ENCODE results near the gene RBM23. TPM values are rescaled to one million over a fixed set of nuclear protein-coding genes. Genes with fewer than 3 reads are reported as not detected.

Gene RBM23
- total RNA-seq, 1 experiment from 2014 or later = 57.6 TPM

GRCh38 chr14:22898302-22899090 lies 20.5 kb downstream of the RBM23 start:
- intact Hi-C loops (cut with micrococcal nuclease) = no loop called here
- CTCF ChIA-PET = interaction anchor here (0.6 to 7.1 kb wide), 12 partner anchors 10 to 342 kb away, joined by 3 to 111 read pairs (median 10); partner anchors contain the start of genes LRP10 and REM2

GRCh38 chr14:22897357-22897756 lies 21.6 kb downstream of the RBM23 start:
- Mint-ChIP-seq H3K4me3 (ENCODE audit: unreplicated experiment) (no peak overlapping the region), H3K27me3 (ENCODE audit: insufficient read depth, unreplicated experiment) (no peaks in the 10 kb centered on the region), H3K4me1 (ENCODE audit: insufficient read depth, unreplicated experiment) (peaks cover 17% of the 10 kb centered on the region), H3K27ac (ENCODE audit: low read depth, unreplicated experiment) (no peak overlapping the region), H3K36me3 (ENCODE audit: insufficient read depth, unreplicated experiment) (peaks cover 34% of the 10 kb centered on the region), H3K9me3 (ENCODE audit: unreplicated experiment) (no peaks in the 10 kb centered on the region)
- intact Hi-C loops (cut with micrococcal nuclease) = no loop called here
- TF ChIP-seq CTCF (IDR thresholded peaks at IDR 0.05; ENCODE audit: unreplicated experiment) = no peak
- BruUV-seq (replicated peaks) = no TSS peak
- no peak for DNase-seq (ENCODE audit: unreplicated experiment)
- ChIA-PET POLR2A (interaction anchor here (4.0 to 5.8 kb wide), 2 partner anchors 10 to 24 kb away, joined by 13 to 29 read pairs; no protein-coding TSS in a partner anchor), CTCF (interaction anchor here (0.6 to 7.1 kb wide), 8 partner anchors 8 to 341 kb away, joined by 3 to 111 read pairs (median 4); partner anchors contain the start of genes LRP10 and REM2)

More at GRCh38 chr14:22898302-22899090, 20.5 kb downstream of the RBM23 start:
- Mint-ChIP-seq H3K27me3 (ENCODE audit: insufficient read depth, unreplicated experiment) (no peaks in the 10 kb centered on the region), H3K4me1 (ENCODE audit: insufficient read depth, unreplicated experiment) (peaks cover 17% of the 10 kb centered on the region), H3K36me3 (ENCODE audit: insufficient read depth, unreplicated experiment) (peaks cover 45% of the 10 kb centered on the region), H3K9me3 (ENCODE audit: unreplicated experiment) (no peaks in the 10 kb centered on the region), H3K4me3 (ENCODE audit: unreplicated experiment) (no peak overlapping the region), H3K27ac (ENCODE audit: low read depth, unreplicated experiment) (peak overlapping the region; percentile 61)
- TF ChIP-seq CTCF (IDR thresholded peaks at IDR 0.05; ENCODE audit: unreplicated experiment) = no peak
- POLR2A ChIA-PET = interaction anchor here (0.7 to 5.8 kb wide), 6 partner anchors 8 to 27 kb away, joined by 3 to 29 read pairs (median 6); partner anchors contain the start of gene LRP10
- BruUV-seq (replicated peaks) = no TSS peak
- DNase-seq (ENCODE audit: unreplicated experiment) = peak; percentile 65

GRCh38 chr14:22896760-22897159 lies 22.2 kb downstream of the RBM23 start:
- peak overlapping the region; percentile 50 for H3K27ac Mint-ChIP-seq (ENCODE audit: low read depth, unreplicated experiment)
- intact Hi-C loops (cut with micrococcal nuclease) = no loop called here

More at GRCh38 chr14:22896760-22897159, 22.2 kb downstream of the RBM23 start:
- H3K36me3 Mint-ChIP-seq (ENCODE audit: insufficient read depth, unreplicated experiment) = peaks cover 28% of the 10 kb centered on the region
- no peak for TF ChIP-seq CTCF (IDR thresholded peaks at IDR 0.05; ENCODE audit: unreplicated experiment)
- no peak overlapping the region for H3K4me3 Mint-ChIP-seq (ENCODE audit: unreplicated experiment)
- H3K4me1 Mint-ChIP-seq (ENCODE audit: insufficient read depth, unreplicated experiment) = peaks cover 17% of the 10 kb centered on the region
- no peaks in the 10 kb centered on the region for H3K9me3 Mint-ChIP-seq (ENCODE audit: unreplicated experiment)
- CTCF ChIA-PET = interaction anchor here (0.6 to 1.9 kb wide), 9 partner anchors 9 to 340 kb away, joined by 3 to 7 read pairs (median 4); no protein-coding TSS in a partner anchor
- no TSS peak for BruUV-seq (replicated peaks)
- H3K27me3 Mint-ChIP-seq (ENCODE audit: insufficient read depth, unreplicated experiment) = no peaks in the 10 kb centered on the region
- no peak for DNase-seq (ENCODE audit: unreplicated experiment)
- POLR2A ChIA-PET = interaction anchor here (1.0 to 5.8 kb wide), 4 partner anchors 9 to 26 kb away, joined by 3 to 29 read pairs (median 8); partner anchors contain the start of genes LRP10 and REM2

Data from MCF 10A (cell line).